KMS-11 (cell line): Measurements from ENCODE around the gene AFG3L2.

ENCODE experiments used
- H2AFZ ChIP-seq: fragments of 200-600 bp; sonication (generic); 2 replicates; pipeline ENCODE4 v1.6.1; 2016; ENCODE audit warnings: antibody characterized with exemption, mixed run types, low read depth
- H3K27ac ChIP-seq: fragments of 200-600 bp; sonication (generic); 2 replicates; pipeline ENCODE4 v1.6.1; 2016; ENCODE audit warnings: mild to moderate bottlenecking, mixed run types
- H3K27me3 ChIP-seq: fragments of 200-600 bp; sonication (generic); 2 replicates; pipeline ENCODE4 v1.6.1; 2017; ENCODE audit warnings: mild to moderate bottlenecking, low read depth, mixed run types, moderate library complexity; ENCODE audit not compliant: insufficient read depth
- H3K36me3 ChIP-seq: fragments of 200-600 bp; sonication (generic); 2 replicates; pipeline ENCODE4 v1.6.1; 2017; ENCODE audit warnings: mild to moderate bottlenecking, mixed run types; ENCODE audit not compliant: insufficient read depth
- H3K4me1 ChIP-seq: fragments of 200-600 bp; sonication (generic); 2 replicates; pipeline ENCODE4 v1.6.1; 2016; ENCODE audit warnings: mild to moderate bottlenecking, low read depth, mixed run types; ENCODE audit not compliant: poor library complexity, severe bottlenecking
- H3K4me2 ChIP-seq: fragments of 200-600 bp; sonication (generic); 2 replicates; pipeline ENCODE4 v1.7.0; 2016; ENCODE audit warnings: mild to moderate bottlenecking, mixed run types
- H3K4me3 ChIP-seq: fragments of 200-600 bp; sonication (generic); IDR thresholded peaks from 2 replicates; pipeline ENCODE4 v1.6.1; 2017; ENCODE audit warnings: low read depth, low read length, mixed read lengths; ENCODE audit not compliant: insufficient read depth
- H3K79me2 ChIP-seq: fragments of 200-600 bp; sonication (generic); 2 replicates; pipeline ENCODE4 v1.6.1; 2016; ENCODE audit warnings: low read depth, mixed run types; ENCODE audit not compliant: insufficient read depth
- H3K9ac ChIP-seq: fragments of 200-600 bp; sonication (generic); 2 replicates; pipeline ENCODE4 v1.6.1; 2016; ENCODE audit warnings: mild to moderate bottlenecking, mixed run types
- H4K20me1 ChIP-seq: fragments of 200-600 bp; sonication (generic); 2 replicates; pipeline ENCODE4 v1.6.1; 2016; ENCODE audit warnings: mild to moderate bottlenecking, mixed run types; ENCODE audit not compliant: insufficient read depth
- TF ChIP-seq, protein P1 (sequence below): fragments of 200-600 bp; sonication (generic); conservative IDR thresholded peaks from 2 replicates; pipeline ENCODE4 v1.6.1; 2017; ENCODE audit warnings: low read depth, mild to moderate bottlenecking, antibody characterized with exemption, low read length, moderate library complexity, mixed read lengths

The AFG3L2 gene

GRCh38 chr18:12324991-12325725 lies 51.9 kb downstream of the AFG3L2 start:
- Histone ChIP-seq H3K4me2 (no peak overlapping the region), H3K27ac (no peak overlapping the region), H4K20me1 (no peaks in the 10 kb centered on the region), H3K9ac (no peak overlapping the region), H3K36me3 (no peaks in the 10 kb centered on the region; the same call in 1 of the 2 replicates), H3K4me1 (no peaks in the 10 kb centered on the region), H3K4me3 (no peak overlapping the region), H3K79me2 (no peaks in the 10 kb centered on the region), H2AFZ (no peak overlapping the region), H3K27me3 (no peaks in the 10 kb centered on the region)
- TF ChIP-seq, protein P1, sequence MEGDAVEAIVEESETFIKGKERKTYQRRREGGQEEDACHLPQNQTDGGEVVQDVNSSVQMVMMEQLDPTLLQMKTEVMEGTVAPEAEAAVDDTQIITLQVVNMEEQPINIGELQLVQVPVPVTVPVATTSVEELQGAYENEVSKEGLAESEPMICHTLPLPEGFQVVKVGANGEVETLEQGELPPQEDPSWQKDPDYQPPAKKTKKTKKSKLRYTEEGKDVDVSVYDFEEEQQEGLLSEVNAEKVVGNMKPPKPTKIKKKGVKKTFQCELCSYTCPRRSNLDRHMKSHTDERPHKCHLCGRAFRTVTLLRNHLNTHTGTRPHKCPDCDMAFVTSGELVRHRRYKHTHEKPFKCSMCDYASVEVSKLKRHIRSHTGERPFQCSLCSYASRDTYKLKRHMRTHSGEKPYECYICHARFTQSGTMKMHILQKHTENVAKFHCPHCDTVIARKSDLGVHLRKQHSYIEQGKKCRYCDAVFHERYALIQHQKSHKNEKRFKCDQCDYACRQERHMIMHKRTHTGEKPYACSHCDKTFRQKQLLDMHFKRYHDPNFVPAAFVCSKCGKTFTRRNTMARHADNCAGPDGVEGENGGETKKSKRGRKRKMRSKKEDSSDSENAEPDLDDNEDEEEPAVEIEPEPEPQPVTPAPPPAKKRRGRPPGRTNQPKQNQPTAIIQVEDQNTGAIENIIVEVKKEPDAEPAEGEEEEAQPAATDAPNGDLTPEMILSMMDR, result no peak

- Histone ChIP-seq H3K79me2 (no peaks in the 10 kb centered on the region), H3K27ac (no peak overlapping the region), H2AFZ (no peak overlapping the region), H3K36me3 (no peaks in the 10 kb centered on the region), H3K4me2 (no peak overlapping the region), H3K9ac (no peak overlapping the region), H3K4me3 (no peak overlapping the region), H4K20me1 (no peaks in the 10 kb centered on the region), H3K27me3 (no peaks in the 10 kb centered on the region), H3K4me1 (no peaks in the 10 kb centered on the region)
- TF ChIP-seq, protein P1, result no peak
Measured at GRCh38 chr18:12321333-12321732, 55.7 kb downstream of the AFG3L2 start.

GRCh38 chr18:12318857-12319256 lies 58.2 kb downstream of the AFG3L2 start:
- no peak overlapping the region for H3K27ac ChIP-seq
- H3K36me3 ChIP-seq, result no peaks in the 10 kb centered on the region
- no peak overlapping the region for H3K4me3 ChIP-seq
- no peaks in the 10 kb centered on the region for H3K27me3 ChIP-seq
- no peak overlapping the region for H3K4me2 ChIP-seq
- no peak overlapping the region for H3K9ac ChIP-seq
- H2AFZ ChIP-seq, result no peak overlapping the region
- no peaks in the 10 kb centered on the region for H3K79me2 ChIP-seq
- H3K4me1 ChIP-seq, result no peaks in the 10 kb centered on the region
- no peaks in the 10 kb centered on the region for H4K20me1 ChIP-seq
- TF ChIP-seq, protein P1, result no peak

- Histone ChIP-seq H3K27ac (no peak overlapping the region), H3K4me1 (no peaks in the 10 kb centered on the region), H3K36me3 (no peaks in the 10 kb centered on the region)
Measured at GRCh38 chr18:12318334-12318697, 58.7 kb downstream of the AFG3L2 start.

More at GRCh38 chr18:12318334-12318697, 58.7 kb downstream of the AFG3L2 start:
- no peak overlapping the region for H3K4me2 ChIP-seq
- TF ChIP-seq, protein P1, result no peak
- no peaks in the 10 kb centered on the region for H4K20me1 ChIP-seq
- no peak overlapping the region for H3K9ac ChIP-seq
- H2AFZ ChIP-seq, result no peak overlapping the region
- no peaks in the 10 kb centered on the region for H3K79me2 ChIP-seq
- no peaks in the 10 kb centered on the region for H3K27me3 ChIP-seq
- no peak overlapping the region for H3K4me3 ChIP-seq
